Posterior cingulate gyrus (tissue), 11 donors: Measurements from ENCODE around the gene SF3B3.
"Not testable (repeated sequence)": the region's sequence is repeated elsewhere in the genome, so short reads cannot be mapped to it uniquely, and the experiment has no call there.

Experiments
- DNase-seq, 10 donors: peaks; one replicate each; pipeline versions ENCODE4 v3.0.0 to v3.0.0-alpha.2; 2020 to 2021; ENCODE audit warnings: mixed read lengths in 3 of 10
- intact Hi-C: fragments of 100-400 bp; cut with DNase I; formaldehyde crosslinking; loops from one replicate; pipeline ENCODE4 v1.15.1; 2023

Gene SF3B3

GRCh38 chr16:70508752-70509151, 14.9 kb upstream of the SF3B3 start:
- DNase-seq, result no peak
- intact Hi-C loops, result no loop called here

GRCh38 chr16:70510216-70510615, 13.4 kb upstream of the SF3B3 start:
- DNase-seq, result no peak
- intact Hi-C loops, result no loop called here

DNA sequence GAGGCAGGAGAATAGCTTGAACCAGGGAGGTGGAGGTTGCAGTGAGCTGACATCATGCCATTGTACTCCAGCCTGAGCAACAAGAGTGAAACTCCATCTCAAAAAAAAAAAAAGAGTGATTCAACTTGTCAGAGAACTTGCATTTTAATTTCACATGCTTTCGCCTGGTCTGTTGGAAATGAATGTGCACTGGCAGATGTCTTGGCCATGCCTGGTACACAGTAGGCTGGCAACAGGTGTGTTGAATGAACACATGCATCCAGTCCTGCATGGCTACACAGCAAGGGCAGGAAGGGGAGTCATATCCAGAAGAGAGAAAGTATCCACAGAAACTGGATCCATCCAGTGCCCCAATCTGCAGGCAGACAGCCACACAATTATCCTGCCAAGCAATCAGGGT, 11.8 kb upstream of the SF3B3 start:
- intact Hi-C loops, result no loop called here

GRCh38 chr16:70512456-70512855, 11.2 kb upstream of the SF3B3 start:
- no peak for DNase-seq
- intact Hi-C loops, result no loop called here

More for the DNA sequence above, 11.8 kb upstream of the SF3B3 start:
- DNase-seq, result no peak

DNA sequence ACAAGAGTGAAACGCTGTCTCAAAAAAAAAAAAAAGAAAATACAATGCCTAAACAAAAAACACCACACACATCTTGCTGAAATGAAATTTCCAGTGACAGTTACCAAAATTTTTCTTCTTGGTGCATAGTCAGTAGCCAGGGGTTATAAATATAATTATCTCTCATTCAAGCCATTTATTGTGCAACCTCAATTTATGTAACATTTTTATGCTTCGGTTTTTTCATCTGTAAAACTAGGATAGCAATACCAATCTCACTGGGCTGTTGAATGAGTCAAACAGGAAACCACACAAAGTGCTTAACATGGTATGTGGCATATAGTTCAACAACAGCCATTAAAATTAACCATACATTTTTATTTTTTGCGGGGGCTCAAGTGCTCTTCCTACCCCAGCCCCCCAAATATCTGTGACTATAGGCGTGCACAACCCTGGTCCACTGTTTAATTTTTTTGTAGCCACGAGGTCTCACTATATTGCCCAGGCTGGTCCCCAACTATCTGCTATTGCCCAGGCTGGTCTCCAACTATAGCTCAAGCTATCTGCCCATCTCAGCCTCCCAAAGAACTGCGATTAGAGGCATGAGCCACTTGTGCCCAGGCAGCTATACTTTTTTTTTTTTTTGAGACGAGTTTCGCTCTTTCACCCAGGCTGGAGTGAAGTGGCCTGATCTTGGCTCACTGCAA, 2.9 kb upstream of the SF3B3 start:
- intact Hi-C loops, result no loop called here
- no peak for DNase-seq

GRCh38 chr16:70522216-70523075, 1.2 kb upstream of the SF3B3 start:
- intact Hi-C loops, result no loop called here
- no peak for DNase-seq

DNA sequence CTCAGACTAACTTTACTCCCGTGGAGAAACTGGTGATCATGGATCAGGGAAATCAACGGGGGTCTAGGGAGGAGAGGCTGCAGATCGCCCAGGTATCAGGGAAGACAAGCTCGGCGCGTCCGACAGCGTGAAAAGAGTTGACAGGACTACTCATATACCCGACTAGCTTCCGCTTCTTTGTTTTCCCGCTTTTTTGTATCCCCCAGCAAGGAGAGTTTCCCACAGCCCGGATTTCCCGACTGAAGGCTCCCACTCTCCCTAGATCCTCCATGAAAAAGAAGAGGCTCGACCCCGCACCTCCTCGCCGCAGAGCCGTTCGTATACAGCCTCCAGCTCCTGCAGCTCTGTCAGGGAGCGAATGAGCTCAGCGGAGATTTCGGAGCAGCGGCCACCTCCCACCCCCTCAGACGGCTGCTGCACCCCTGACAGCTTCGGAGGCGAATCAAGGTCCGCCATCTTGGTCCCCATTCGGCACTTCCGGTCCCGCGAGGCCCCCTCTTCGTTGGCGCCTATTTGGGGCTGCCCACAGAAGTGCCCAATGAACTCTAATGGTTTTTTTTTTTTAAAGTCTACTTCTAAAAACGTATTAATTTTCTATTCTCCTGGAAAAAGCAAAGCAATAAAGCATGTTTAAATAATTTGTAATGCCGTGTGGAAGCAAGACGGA, 407 bp upstream of the SF3B3 start, which contains the start of gene COG4:
Gene COG4 (minus strand): TSS at position 479 of the 667 bp plus-strand sequence. CDS start 11 bp downstream, at position 468.
- peak; percentile 84 to 98 (median 88) for DNase-seq
- intact Hi-C loops, result no loop called here

DNA sequence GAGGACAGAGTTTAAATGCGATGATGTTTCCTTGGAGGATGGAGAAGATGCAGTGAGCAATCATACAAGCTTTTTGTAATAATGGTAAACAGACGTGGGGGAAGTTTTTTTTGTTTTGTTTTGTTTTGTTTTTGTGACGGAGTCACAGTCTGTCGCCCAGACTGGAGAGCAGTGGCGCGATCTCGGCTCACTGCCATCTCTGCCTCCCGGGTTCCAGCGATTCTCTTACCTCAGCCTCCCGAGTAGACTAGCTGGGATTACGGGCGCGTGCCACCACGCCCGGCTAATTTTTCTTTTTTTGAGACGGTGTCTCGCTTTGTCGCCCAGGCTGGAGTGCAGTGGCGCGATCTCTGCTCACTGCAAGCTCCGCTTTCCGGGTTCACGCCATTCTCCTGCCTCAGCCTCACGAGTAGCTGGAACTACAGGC, 796 bp downstream of the SF3B3 start:
- intact Hi-C loops, result loop anchor here (2.0 kb wide), 1 partner anchor 128 kb away; no protein-coding TSS in a partner anchor
- DNase-seq, result peak in 3 of 10 donors; percentile 13 to 88 (median 38)

- intact Hi-C loops, result loop anchor here (5.0 kb wide), 2 partner anchors 144 to 246 kb away; no protein-coding TSS in a partner anchor
Observed at GRCh38 chr16:70526403-70526802, 2.8 kb downstream of the SF3B3 start.

DNA sequence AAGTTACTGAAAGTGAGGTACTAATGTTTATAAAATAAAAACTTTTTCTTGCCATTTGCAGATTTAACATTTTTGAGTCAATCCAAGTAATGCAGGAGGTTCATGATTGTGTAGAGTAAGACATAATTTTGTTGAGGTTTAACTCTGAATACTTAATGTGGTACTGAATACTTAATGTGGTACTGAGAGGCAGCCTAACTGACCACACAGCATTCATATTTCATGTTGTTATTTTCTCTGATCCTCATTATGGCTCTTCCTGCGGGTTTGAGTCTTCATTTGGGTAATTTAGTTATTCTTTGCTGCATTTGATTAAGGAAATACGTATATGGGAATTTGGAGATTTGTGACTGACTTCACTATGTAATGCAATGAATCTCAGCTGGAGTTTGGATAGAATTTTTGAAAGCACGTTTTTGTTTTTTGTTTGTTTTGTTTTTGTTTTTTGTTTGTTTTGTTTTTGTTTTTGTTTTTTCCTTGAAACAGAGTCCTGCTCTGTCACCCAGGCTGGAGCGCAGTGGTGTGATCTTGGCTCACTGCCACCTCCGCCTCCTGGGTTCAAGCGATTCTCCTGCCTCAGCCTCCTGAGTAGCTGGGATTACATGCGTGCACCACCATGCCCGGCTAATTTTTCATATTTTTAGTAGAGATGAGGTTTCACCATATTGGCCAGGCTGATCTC, 3.8 kb downstream of the SF3B3 start:
- DNase-seq, result no peak
- intact Hi-C loops, result loop anchor here (5.0 kb wide), 2 partner anchors 145 to 245 kb away; no protein-coding TSS in a partner anchor

More at GRCh38 chr16:70526403-70526802, 2.8 kb downstream of the SF3B3 start:
- no peak for DNase-seq

DNA sequence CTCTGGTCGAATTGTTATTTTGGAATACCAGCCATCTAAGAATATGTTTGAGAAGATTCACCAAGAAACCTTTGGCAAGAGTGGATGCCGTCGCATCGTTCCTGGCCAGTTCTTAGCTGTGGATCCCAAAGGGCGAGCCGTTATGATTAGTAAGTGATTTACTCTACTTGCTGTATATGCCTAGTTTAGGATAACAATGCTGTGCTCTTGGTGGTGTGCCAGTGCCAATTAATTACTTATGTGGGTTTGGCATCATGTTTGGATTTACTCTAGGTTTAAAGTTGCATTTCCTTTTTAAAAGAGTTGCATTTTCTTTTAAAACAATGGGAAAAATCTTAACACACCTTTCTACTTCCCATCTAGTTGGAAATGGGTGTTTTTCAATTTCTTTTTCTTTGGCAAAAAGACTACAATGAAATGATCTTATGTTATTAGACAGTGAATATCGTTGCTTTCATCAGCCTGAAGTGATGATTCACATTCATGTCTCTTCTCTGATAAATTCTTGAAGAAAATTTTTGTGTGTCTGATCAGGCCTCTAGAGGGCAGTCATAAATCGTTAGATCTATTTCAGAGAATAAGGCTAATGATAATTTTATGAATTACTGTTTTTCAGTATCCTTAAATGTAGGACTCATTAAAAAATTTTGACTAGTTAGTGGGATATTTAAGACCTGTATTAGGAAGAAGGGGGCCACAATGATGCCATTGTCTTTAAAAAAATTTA, 5.6 kb downstream of the SF3B3 start:
- DNase-seq, result no peak
- intact Hi-C loops, result loop anchor here (5.0 kb wide), 2 partner anchors 147 to 243 kb away; no protein-coding TSS in a partner anchor

DNA sequence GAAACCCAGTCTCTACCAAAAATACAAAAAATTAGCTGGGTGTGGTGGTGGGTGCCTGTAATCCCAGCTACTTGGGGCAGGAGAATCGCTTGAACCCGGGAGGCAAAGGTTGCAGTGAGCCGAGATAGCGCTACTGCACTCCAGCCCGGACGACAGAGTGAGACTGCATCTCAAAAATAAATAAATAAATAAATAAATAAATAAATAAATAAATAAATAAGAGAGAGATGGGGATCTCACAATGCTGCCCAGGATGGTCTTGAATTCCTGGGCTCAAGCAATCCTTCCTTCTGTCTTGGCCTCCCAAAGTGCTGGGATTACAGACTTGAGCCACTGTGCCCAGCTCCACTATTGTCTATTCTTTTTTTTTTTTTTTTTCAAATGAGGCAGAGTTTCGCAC, 6.3 kb downstream of the SF3B3 start:
- DNase-seq, result not testable (repeated sequence)
- intact Hi-C loops, result loop anchor here (5.0 kb wide), 2 partner anchors 148 to 242 kb away; no protein-coding TSS in a partner anchor

GRCh38 chr16:70534971-70535370, 11.4 kb downstream of the SF3B3 start:
- intact Hi-C loops, result no loop called here
- no peak for DNase-seq

- no peak for DNase-seq
- intact Hi-C loops, result no loop called here
Observed at GRCh38 chr16:70540994-70541393, 17.4 kb downstream of the SF3B3 start.

DNA sequence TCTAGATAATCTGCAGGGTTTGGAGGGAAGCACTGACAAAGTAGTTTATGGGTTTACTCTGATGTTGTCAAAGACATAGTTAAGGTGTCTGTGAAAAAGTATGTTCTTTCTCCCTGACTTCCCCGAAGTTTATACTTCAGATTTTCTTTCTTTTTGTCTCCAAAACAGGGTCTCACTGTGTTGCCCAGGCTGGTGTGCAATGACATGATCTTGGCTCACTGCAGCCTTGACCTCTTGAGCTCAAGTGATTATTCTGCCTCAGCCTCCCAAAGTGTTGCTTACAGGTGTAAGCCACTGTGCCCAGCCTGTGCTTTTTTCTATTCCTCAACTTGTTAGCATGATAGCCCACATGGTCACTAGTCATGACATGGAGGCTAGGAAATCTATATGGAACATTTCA, 20.9 kb downstream of the SF3B3 start:
- intact Hi-C loops, result no loop called here
- DNase-seq, result no peak

DNA sequence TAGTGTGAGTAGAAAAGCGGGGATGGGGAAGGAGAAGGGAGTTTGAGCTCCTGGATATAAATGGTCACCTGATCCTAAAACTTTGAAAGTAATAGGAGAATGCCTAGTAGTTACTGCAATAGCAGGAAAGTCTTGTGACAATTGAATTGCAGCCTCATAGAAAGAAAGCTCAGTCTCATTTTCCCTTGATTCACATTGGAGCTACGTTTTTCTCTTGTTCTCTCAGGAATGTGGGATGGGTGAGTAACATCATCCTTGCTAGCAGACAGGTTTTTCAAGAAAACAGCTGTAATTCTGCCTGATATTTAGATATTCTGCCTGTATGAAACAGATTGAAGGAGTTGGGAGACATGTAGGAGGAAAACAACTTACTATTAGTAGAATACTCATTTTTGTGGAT, 25.3 kb downstream of the SF3B3 start:
- no peak for DNase-seq
- intact Hi-C loops, result no loop called here

DNA sequence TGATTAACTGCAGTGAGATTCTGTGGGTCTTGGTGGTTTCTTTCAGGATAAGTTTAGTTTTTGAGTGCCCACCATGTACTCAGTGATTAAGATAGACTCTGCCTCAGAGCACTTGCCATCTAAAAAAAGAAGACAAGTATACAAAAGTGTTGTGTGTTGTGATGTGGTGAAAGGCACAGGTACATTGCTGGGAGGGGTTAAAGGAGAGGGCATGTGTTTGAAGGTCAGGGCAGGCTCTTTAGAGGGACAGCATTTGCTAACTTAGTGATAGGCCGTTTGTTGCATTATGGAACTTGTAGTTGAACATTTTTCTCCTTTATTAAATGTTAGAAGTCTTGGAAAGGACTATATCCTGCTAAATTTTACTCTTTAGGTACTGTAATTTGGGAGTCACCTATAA, 26.5 kb downstream of the SF3B3 start:
- intact Hi-C loops, result loop anchor here (10.0 kb wide), 1 partner anchor 115 kb away; no protein-coding TSS in a partner anchor
- DNase-seq, result no peak

GRCh38 chr16:70551788-70552187, 28.2 kb downstream of the SF3B3 start:
- intact Hi-C loops, result loop anchor here (10.0 kb wide), 1 partner anchor 113 kb away; no protein-coding TSS in a partner anchor

DNA sequence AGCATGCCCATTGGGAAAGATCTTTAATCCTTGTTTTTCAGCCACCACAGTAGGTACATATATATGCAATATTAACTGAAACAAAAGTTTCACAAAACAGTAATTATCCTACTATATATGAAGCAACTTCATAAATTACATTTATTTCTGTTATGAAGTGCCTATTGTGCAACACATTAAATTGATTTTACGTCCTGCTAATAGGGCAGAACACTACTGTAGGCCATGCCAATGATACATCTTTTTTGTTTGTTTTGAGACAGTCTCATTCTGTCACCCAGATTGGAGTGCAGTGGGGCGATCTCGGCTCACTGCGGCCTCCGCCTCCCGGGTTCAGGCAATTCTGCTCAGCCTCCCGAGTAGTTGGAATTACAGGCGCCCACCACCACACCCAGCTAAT, 29.1 kb downstream of the SF3B3 start:
- intact Hi-C loops, result loop anchor here (10.0 kb wide), 1 partner anchor 112 kb away; no protein-coding TSS in a partner anchor
- DNase-seq, result no peak

More at GRCh38 chr16:70551788-70552187, 28.2 kb downstream of the SF3B3 start:
- DNase-seq, result no peak
